Measurements from ENCODE around the gene TPRG1.

- no peak for TF ChIP-seq CTCF (IDR thresholded peaks at IDR 0.05)
- no peak for TF ChIP-seq EZH2 (IDR thresholded peaks at IDR 0.05; ENCODE audit: borderline replicate concordance, insufficient read depth, low read depth, low read length, poor library complexity, severe bottlenecking)
Observed at GRCh38 chr3:189204937-189205336, 33.2 kb downstream of the TPRG1 start.

Measured in B cell (primary cell).